Measurements from ENCODE around the gene MVP.

- no peak for TF ChIP-seq CTCF (IDR thresholded peaks at IDR 0.05)
- TF ChIP-seq POLR2A (IDR thresholded peaks at IDR 0.05) = no peak
These were observed 17.6 kb downstream of the MVP start for GRCh38 chr16:29837841-29838240.
